Ovary (tissue), 3 donors: ENCODE results near the gene MEIS1.

Experiments used
- POLR2A ChIP-seq: fragments of 450-650 bp; IDR thresholded peaks from one replicate; pipeline ENCODE4 v1.6.1; 2017; ENCODE audit warnings: antibody characterized with exemption, mild to moderate bottlenecking, moderate library complexity
- TF ChIP-seq, protein P1 (sequence below), 3 donors: fragments of 450-650 bp in 2 of 3; fragments of 200-600 bp in 1 of 3; IDR thresholded peaks; one replicate each; pipeline versions ENCODE4 v1.5.1 to v1.8.0; 2016 to 2022; ENCODE audit warnings: antibody characterized with exemption in 3 of 3, mild to moderate bottlenecking in 1 of 3
- donor health status: DM: no; HTN: no; CAD: no.

- no peak for TF ChIP-seq POLR2A
- TF ChIP-seq, protein P1, sequence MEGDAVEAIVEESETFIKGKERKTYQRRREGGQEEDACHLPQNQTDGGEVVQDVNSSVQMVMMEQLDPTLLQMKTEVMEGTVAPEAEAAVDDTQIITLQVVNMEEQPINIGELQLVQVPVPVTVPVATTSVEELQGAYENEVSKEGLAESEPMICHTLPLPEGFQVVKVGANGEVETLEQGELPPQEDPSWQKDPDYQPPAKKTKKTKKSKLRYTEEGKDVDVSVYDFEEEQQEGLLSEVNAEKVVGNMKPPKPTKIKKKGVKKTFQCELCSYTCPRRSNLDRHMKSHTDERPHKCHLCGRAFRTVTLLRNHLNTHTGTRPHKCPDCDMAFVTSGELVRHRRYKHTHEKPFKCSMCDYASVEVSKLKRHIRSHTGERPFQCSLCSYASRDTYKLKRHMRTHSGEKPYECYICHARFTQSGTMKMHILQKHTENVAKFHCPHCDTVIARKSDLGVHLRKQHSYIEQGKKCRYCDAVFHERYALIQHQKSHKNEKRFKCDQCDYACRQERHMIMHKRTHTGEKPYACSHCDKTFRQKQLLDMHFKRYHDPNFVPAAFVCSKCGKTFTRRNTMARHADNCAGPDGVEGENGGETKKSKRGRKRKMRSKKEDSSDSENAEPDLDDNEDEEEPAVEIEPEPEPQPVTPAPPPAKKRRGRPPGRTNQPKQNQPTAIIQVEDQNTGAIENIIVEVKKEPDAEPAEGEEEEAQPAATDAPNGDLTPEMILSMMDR (IDR thresholded peaks at IDR 0.05): no peak
Measured at GRCh38 chr2:66581339-66582103, 146.6 kb downstream of the MEIS1 start.
